HEK293T (cell line): Measurements from ENCODE around the gene ZMIZ1.

Experiments used
- BHLHE40 ChIP-seq: fragments of 450-650 bp; IDR thresholded peaks from 2 replicates; pipeline ENCODE4 v1.6.1; 2016; ENCODE audit warnings: mild to moderate bottlenecking, moderate library complexity, borderline replicate concordance
- SP1 ChIP-seq: fragments of 450-650 bp; IDR thresholded peaks from 2 replicates; pipeline ENCODE4 v1.6.1; 2017

GRCh38 chr10:79260811-79261740, 192.3 kb downstream of the ZMIZ1 start:
- TF ChIP-seq SP1 (no peak), BHLHE40 (no peak)
